ENCODE data around the gene TPSD1. TPM values are rescaled to one million over a fixed set of nuclear protein-coding genes. Genes with fewer than 3 reads are reported as not detected.
A peak's percentile ranks its signal among the peaks of the same experiment; 100 is the strongest.

Gene TPSD1
- total and polyA plus RNA-seq, 2 donors (not counting 3 experiments of a cell fraction or from before 2014, with no cell fraction given): not detected

DNA sequence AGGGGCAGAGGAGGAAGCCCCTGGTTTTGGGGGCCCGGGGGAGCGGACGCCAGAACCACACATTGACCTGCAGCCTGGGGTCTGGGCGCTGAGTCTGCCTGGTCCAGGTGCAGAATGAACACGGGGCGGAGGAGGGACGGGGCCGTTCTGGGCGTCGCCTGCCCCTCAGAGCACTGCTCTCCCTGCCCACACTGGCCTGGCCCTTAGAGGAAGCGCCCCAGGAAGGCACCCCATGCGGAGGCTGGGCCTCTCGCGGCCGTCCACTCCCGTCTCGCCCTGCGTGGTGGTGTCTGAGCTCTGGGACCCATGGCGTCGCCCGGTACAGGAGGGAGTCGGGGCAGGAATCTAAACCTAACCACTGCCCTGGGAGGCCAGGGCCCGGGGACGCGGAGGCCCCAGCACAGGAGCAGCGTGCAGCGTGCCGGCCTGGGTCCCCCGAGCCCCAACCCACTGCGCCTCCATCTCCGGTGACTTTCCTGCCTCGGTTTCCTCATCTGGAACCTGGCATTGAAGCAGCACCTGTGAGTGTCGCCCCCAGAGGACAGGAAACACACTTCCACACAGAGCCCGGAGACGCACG lies 4.3 kb downstream of the TPSD1 start:
- no peak overlapping the region for H3K27ac ChIP-seq (ENCODE audit: insufficient read depth, low read depth, low read length)
- ChIA-PET POLR2A (no interaction called here), CTCF (no interaction called here)
- H3K9me3 ChIP-seq (replicated peaks; ENCODE audit: control insufficient read depth, insufficient read depth, low read length): no peaks in the 10 kb centered on the region
- DNase-seq (ENCODE audit: low read depth, low spot score): no peak
- H3K4me2 ChIP-seq (ENCODE audit: insufficient read depth, low read length): no peak overlapping the region
- no peak overlapping the region for H3K9ac ChIP-seq (replicated peaks; ENCODE audit: extremely low read depth, insufficient read depth, low read length)
- no peaks in the 10 kb centered on the region for H4K20me1 ChIP-seq (replicated peaks; ENCODE audit: control insufficient read depth, extremely low read depth, insufficient read depth, low read length)
- intact Hi-C loops (cut with micrococcal nuclease) (no loop called here), dilution Hi-C loops (cut with MboI; ENCODE audit: extremely low pct_ligation_motif_present, low sequenced_read_pairs) (no loop called here)
- H3K27me3 ChIP-seq (ENCODE audit: control insufficient read depth in 2 of 2, insufficient read depth in 2 of 2, low read length in 2 of 2): peaks cover 21 to 25% of the 10 kb centered on the region in 2 experiments
- no TSS peak for BruUV-seq (replicated peaks)
- H3K79me2 ChIP-seq (ENCODE audit: control insufficient read depth, insufficient read depth, low read length): no peaks in the 10 kb centered on the region
- H2AFZ ChIP-seq (ENCODE audit: low read depth, low read length): no peak overlapping the region
- no peaks in the 10 kb centered on the region for H3K9me1 ChIP-seq (replicated peaks; ENCODE audit: control insufficient read depth, extremely low read depth, insufficient read depth, low read length)
- no peak overlapping the region for H3K4me3 ChIP-seq (replicated peaks in 1 of 3; ENCODE audit: insufficient read depth in 1 of 3, low read depth in 1 of 3, low read length in 3 of 3)
- H3K36me3 ChIP-seq (ENCODE audit: control insufficient read depth in 2 of 2, extremely low read depth in 1 of 2, insufficient read depth in 2 of 2, low read length in 2 of 2): no peaks in the 10 kb centered on the region
- no peak for FAIRE-seq
- H3K4me1 ChIP-seq (ENCODE audit: control insufficient read depth, extremely low read depth, insufficient read depth, low read length): no peaks in the 10 kb centered on the region
- TF ChIP-seq MYC (IDR thresholded peaks at IDR 0.05; ENCODE audit: low read depth, low read length) (no peak), GATA2 (IDR thresholded peaks at IDR 0.05; ENCODE audit: insufficient read depth, insufficient read length, low read depth, low read length) (no peak), JUN (IDR thresholded peaks at IDR 0.05; ENCODE audit: borderline replicate concordance, insufficient read depth, insufficient read length, low read depth) (no peak)

DNA sequence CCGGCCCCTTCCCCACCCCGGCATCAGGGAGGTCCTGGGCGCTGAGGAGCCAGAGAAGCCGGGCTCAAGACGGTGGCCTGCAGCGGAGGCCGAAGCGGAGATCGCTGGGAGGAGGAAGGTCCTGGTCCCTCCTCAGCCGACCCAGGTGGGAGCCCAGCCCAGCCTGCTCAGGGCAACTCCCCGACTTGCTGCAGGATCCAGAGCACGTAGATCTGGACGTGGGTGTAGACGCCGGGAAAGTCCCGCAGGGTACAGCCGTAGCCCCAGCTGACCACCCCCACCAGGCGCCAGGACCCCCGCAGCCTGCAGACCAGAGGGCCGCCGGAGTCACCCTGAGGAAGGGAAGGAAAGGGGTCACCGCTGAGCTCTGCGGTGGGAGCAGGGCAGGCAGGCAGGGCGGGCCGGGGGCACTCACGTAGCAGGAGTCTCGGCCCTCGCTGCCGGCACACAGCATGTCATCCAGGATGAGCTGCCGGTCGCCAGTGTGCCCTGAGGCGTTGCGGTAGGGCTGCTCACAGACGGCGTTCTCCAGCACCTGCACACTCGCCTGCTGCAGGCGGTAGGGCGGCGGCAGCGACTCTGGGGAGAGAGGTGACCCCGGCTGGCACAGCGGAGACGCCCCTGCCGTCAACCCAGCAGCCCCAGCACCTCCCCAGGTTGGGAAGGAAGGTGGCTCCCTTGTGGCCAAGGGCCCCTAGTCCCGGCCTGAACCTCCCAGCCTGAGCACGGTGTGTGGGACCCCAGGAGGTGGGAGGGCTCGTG lies 5.4 kb downstream of the TPSD1 start:
- Histone ChIP-seq H3K27ac (ENCODE audit: insufficient read depth, low read depth, low read length) (no peak overlapping the region), H3K9ac (replicated peaks; ENCODE audit: extremely low read depth, insufficient read depth, low read length) (no peak overlapping the region), H3K79me2 (ENCODE audit: control insufficient read depth, insufficient read depth, low read length) (no peaks in the 10 kb centered on the region), H3K9me3 (replicated peaks; ENCODE audit: control insufficient read depth, insufficient read depth, low read length) (no peaks in the 10 kb centered on the region), H2AFZ (ENCODE audit: low read depth, low read length) (no peak overlapping the region), H3K4me2 (ENCODE audit: insufficient read depth, low read length) (no peak overlapping the region), H3K9me1 (replicated peaks; ENCODE audit: control insufficient read depth, extremely low read depth, insufficient read depth, low read length) (no peaks in the 10 kb centered on the region), H4K20me1 (replicated peaks; ENCODE audit: control insufficient read depth, extremely low read depth, insufficient read depth, low read length) (no peaks in the 10 kb centered on the region), H3K36me3 (ENCODE audit: control insufficient read depth in 2 of 2, extremely low read depth in 1 of 2, insufficient read depth in 2 of 2, low read length in 2 of 2) (no peaks in the 10 kb centered on the region), H3K4me3 (replicated peaks in 1 of 3; ENCODE audit: insufficient read depth in 1 of 3, low read depth in 1 of 3, low read length in 3 of 3) (no peak overlapping the region), H3K27me3 (ENCODE audit: control insufficient read depth in 2 of 2, insufficient read depth in 2 of 2, low read length in 2 of 2) (peaks cover 21 to 25% of the 10 kb centered on the region in 2 experiments), H3K4me1 (ENCODE audit: control insufficient read depth, extremely low read depth, insufficient read depth, low read length) (no peaks in the 10 kb centered on the region)
- ChIA-PET POLR2A (interaction anchor here (0.6 kb wide), 1 partner anchor 612 kb away, joined by 3 read pairs; no protein-coding TSS in a partner anchor), CTCF (interaction anchor here (0.7 kb wide), 1 partner anchor 38 kb away, joined by 3 read pairs; no protein-coding TSS in a partner anchor)
- no peak for FAIRE-seq
- no peak for DNase-seq (ENCODE audit: low read depth, low spot score)
- BruUV-seq (replicated peaks): no TSS peak
- dilution Hi-C loops (cut with MboI; ENCODE audit: extremely low pct_ligation_motif_present, low sequenced_read_pairs) (no loop called here), intact Hi-C loops (cut with micrococcal nuclease) (no loop called here)
- TF ChIP-seq GATA2 (IDR thresholded peaks at IDR 0.05; ENCODE audit: insufficient read depth, insufficient read length, low read depth, low read length): no peak
- TF ChIP-seq, protein P1, sequence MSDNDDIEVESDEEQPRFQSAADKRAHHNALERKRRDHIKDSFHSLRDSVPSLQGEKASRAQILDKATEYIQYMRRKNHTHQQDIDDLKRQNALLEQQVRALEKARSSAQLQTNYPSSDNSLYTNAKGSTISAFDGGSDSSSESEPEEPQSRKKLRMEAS (IDR thresholded peaks at IDR 0.05; ENCODE audit: insufficient read depth, insufficient read length): no peak
- no peak for TF ChIP-seq MYC (IDR thresholded peaks at IDR 0.05; ENCODE audit: low read depth, low read length)
- TF ChIP-seq EZH2 (IDR thresholded peaks at IDR 0.05; ENCODE audit: borderline replicate concordance, low read depth, low read length, severe bottlenecking): peak; percentile 44
- no peak for TF ChIP-seq FOS (IDR thresholded peaks at IDR 0.05; ENCODE audit: borderline replicate concordance, insufficient read depth, low read length)
- no peak for TF ChIP-seq JUN (IDR thresholded peaks at IDR 0.05; ENCODE audit: borderline replicate concordance, insufficient read depth, insufficient read length, low read depth)
- TF ChIP-seq POLR2AphosphoS5 (IDR thresholded peaks at IDR 0.05; ENCODE audit: insufficient read depth, low read depth, low read length): no peak

Data from endothelial cell of umbilical vein (primary cell).